Erythroblast (primary cell): ENCODE results near the gene GLUL.

Experiments used
- GATA1 ChIP-seq: IDR thresholded peaks from 2 replicates; pipeline ENCODE4 v1.6.1; 2011; ENCODE audit warnings: low read depth, mild to moderate bottlenecking, control low read depth, low read length, moderate library complexity
- POLR2A ChIP-seq: IDR thresholded peaks from 2 replicates; pipeline ENCODE4 v1.6.1; 2011; ENCODE audit warnings: mild to moderate bottlenecking, low read length

DNA sequence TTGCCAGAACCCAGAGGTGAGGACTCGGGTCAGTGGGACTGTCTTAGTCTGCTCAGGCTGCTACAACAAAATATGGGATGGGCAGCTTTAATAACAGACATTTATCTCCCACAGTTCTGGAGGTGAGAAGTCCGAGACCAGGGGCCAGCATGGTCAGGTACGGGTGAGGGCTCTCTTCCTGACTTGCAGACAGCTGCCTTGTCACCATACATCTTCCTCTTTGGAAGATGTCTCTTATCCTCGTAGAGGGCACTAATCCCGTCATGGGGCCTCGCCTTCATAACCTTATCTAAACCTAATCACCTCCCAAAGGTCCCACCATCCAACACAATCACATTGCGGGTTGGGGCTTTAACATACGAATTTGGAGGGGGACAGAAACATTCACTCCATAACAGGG lies 51.9 kb downstream of the GLUL start:
- no peak for TF ChIP-seq POLR2A
- no peak for TF ChIP-seq GATA1
